Retina (tissue), 1 donor: ENCODE results near the gene PRCD.

Source experiments
- DNase-seq: peaks from one replicate; pipeline ENCODE4 v3.0.0-alpha.2; 2016

Gene PRCD

GRCh38 chr17:76539631-76540271 lies at the start of gene PRCD:
TSS of gene PRCD (plus strand) at chr17:76540044. CDS start at chr17:76540142, 98 bp downstream.
- DNase-seq: no peak

GRCh38 chr17:76490112-76490710 lies 49.6 kb upstream of the PRCD start:
- no peak for DNase-seq

- DNase-seq: no peak
These were observed 48.3 kb upstream of the PRCD start for GRCh38 chr17:76491271-76492122.

- DNase-seq: no peak
These were observed 47.5 kb upstream of the PRCD start for GRCh38 chr17:76492123-76492988.

- DNase-seq: peak; percentile 64
These were observed 46.8 kb upstream of the PRCD start for GRCh38 chr17:76492989-76493501.

GRCh38 chr17:76493505-76494167 lies 46.2 kb upstream of the PRCD start:
- no peak for DNase-seq

- DNase-seq: no peak
These were observed 44.0 kb upstream of the PRCD start for GRCh38 chr17:76495663-76496400.

GRCh38 chr17:76496464-76496863 lies 43.4 kb upstream of the PRCD start:
- no peak for DNase-seq

- DNase-seq: no peak
These were observed 42.2 kb upstream of the PRCD start for GRCh38 chr17:76497699-76497978.

- DNase-seq: peak; percentile 86
These were observed 41.6 kb upstream of the PRCD start for GRCh38 chr17:76497979-76498875.

- DNase-seq: no peak
These were observed 41.0 kb upstream of the PRCD start for GRCh38 chr17:76498876-76499251.

- DNase-seq: no peak
These were observed 40.6 kb upstream of the PRCD start for GRCh38 chr17:76499267-76499667.

- DNase-seq: no peak
These were observed 39.6 kb upstream of the PRCD start for GRCh38 chr17:76500074-76500746.

GRCh38 chr17:76500747-76501017 lies 39.2 kb upstream of the PRCD start:
- DNase-seq: no peak

- DNase-seq: peak; percentile 70
These were observed 38.6 kb upstream of the PRCD start, which contains the start of gene RHBDF2 for GRCh38 chr17:76501018-76501826. TSS of gene RHBDF2 (minus strand) at chr17:76501423. CDS start at chr17:76481524, 19,899 bp downstream.

- DNase-seq: no peak
These were observed 38.0 kb upstream of the PRCD start for GRCh38 chr17:76501827-76502307.

GRCh38 chr17:76502341-76503211 lies 37.3 kb upstream of the PRCD start:
- no peak for DNase-seq

GRCh38 chr17:76504117-76504516 lies 35.7 kb upstream of the PRCD start:
- DNase-seq: no peak
